IMR-90 (cell line): ENCODE measurements around the gene NFASC. TPM values are rescaled to one million over a fixed set of nuclear protein-coding genes. Genes with fewer than 3 reads are reported as not detected.

Experiments used
- ATAC-seq: fragments of 200-7000 bp; cut with Tn5 transposase; 2 replicates; pipeline ENCODE4 v1.9.1; 2020; ENCODE audit warnings: low read depth, mild to moderate bottlenecking, moderate library complexity
- BruUV-seq: library from RNA; stranded (reverse); fragments of 400-500 nt; replicated peaks from 2 replicates; lab custom pipeline; 2021; lab: Mats Ljungman, UMichigan
- CTCF ChIA-PET: fragments of 300-600 bp; formaldehyde crosslinking; extraction: SDS; loops from one replicate; lab custom pipeline; 2021; ENCODE audit warnings: antibody characterized with exemption; lab: Yijun Ruan, JAX
- POLR2A ChIA-PET: fragments of 300-600 bp; sonication (Branson Sonifier 250); formaldehyde crosslinking; loops from one replicate; lab custom pipeline; 2022; ENCODE audit warnings: antibody characterized with exemption; ENCODE audit not compliant: unreplicated experiment; lab: Charles Lee
- DNase-seq: peaks from one replicate; pipeline ENCODE4 v3.0.0; 2013
- H2AFZ ChIP-seq: replicated peaks from 2 replicates; pipeline ENCODE3; 2013; ENCODE audit warnings: low read length, mild to moderate bottlenecking; ENCODE audit not compliant: poor library complexity
- H2AK5ac ChIP-seq: 2 replicates; pipeline ENCODE4 v1.6.1; 2013; ENCODE audit warnings: low read depth, low read length, inconsistent platforms
- H2AK9ac ChIP-seq: replicated peaks from 2 replicates; pipeline ENCODE3; 2013; ENCODE audit warnings: mild to moderate bottlenecking, low read depth, low read length, moderate library complexity; ENCODE audit not compliant: poor library complexity
- H2BK120ac ChIP-seq: 2 replicates; pipeline ENCODE4 v1.6.1; 2013; ENCODE audit warnings: low read depth, low read length, inconsistent platforms
- H2BK15ac ChIP-seq: 3 replicates; pipeline ENCODE4 v1.6.1; 2013; ENCODE audit warnings: low read depth, low read length, inconsistent platforms
- H2BK20ac ChIP-seq: 2 replicates; pipeline ENCODE4 v1.6.1; 2013; ENCODE audit warnings: low read depth, mild to moderate bottlenecking, inconsistent platforms, low read length, moderate library complexity
- H2BK5ac ChIP-seq: 2 replicates; pipeline ENCODE4 v1.6.1; 2013; ENCODE audit warnings: mild to moderate bottlenecking, low read depth, low read length, inconsistent platforms; ENCODE audit not compliant: poor library complexity, severe bottlenecking
- H3K14ac ChIP-seq: replicated peaks from 2 replicates; pipeline ENCODE4 v1.6.1; 2013; ENCODE audit warnings: low read depth, low read length, inconsistent platforms
- H3K18ac ChIP-seq: 2 replicates; pipeline ENCODE4 v1.6.1; 2013; ENCODE audit warnings: low read depth, low read length, control low read depth
- H3K23ac ChIP-seq: 2 replicates; pipeline ENCODE4 v1.6.1; 2013; ENCODE audit warnings: low read depth, low read length, inconsistent platforms
- H3K27ac ChIP-seq: 2 replicates; pipeline ENCODE4 v1.5.1; 2013; ENCODE audit warnings: mild to moderate bottlenecking, control low read depth, low read length; ENCODE audit not compliant: insufficient read depth
- H3K27me3 ChIP-seq: 2 replicates; pipeline ENCODE4 v1.6.1; 2013; ENCODE audit warnings: low read length; ENCODE audit not compliant: control insufficient read depth, insufficient read depth
- H3K36me3 ChIP-seq: 2 replicates; pipeline ENCODE4 v1.6.1; 2013; ENCODE audit warnings: low read length, mixed read lengths; ENCODE audit not compliant: control insufficient read depth, insufficient read depth
- H3K4ac ChIP-seq: 2 replicates; pipeline ENCODE4 v1.6.1; 2013; ENCODE audit warnings: low read depth, low read length, inconsistent platforms
- H3K4me1 ChIP-seq: 2 replicates; pipeline ENCODE4 v1.6.1; 2013; ENCODE audit warnings: low read length, mixed read lengths; ENCODE audit not compliant: control insufficient read depth, insufficient read depth
- H3K4me2 ChIP-seq: 2 replicates; pipeline ENCODE4 v1.6.1; 2013; ENCODE audit warnings: low read depth, mild to moderate bottlenecking, control low read depth, low read length, moderate library complexity
- H3K4me3 ChIP-seq: 2 replicates; pipeline ENCODE4 v1.5.1; 2013; ENCODE audit warnings: low read depth, mild to moderate bottlenecking, control low read depth, low read length, moderate library complexity; ENCODE audit not compliant: insufficient read depth
- H3K56ac ChIP-seq: 2 replicates; pipeline ENCODE4 v1.6.1; 2013; ENCODE audit warnings: low read length, inconsistent platforms; ENCODE audit not compliant: insufficient read depth; ENCODE audit errors: extremely low read depth
- H3K79me1 ChIP-seq, 2 experiments: 2 replicates each; pipeline ENCODE4 v1.6.1; 2013; ENCODE audit warnings: low read length in 2 of 2, inconsistent platforms in 1 of 2, low read depth in 1 of 2
- H3K9ac ChIP-seq: 2 replicates; pipeline ENCODE4 v1.6.1; 2013; ENCODE audit warnings: low read depth, low read length, control low read depth
- H3K9me1 ChIP-seq: 2 replicates; pipeline ENCODE4 v1.6.1; 2013; ENCODE audit warnings: low read length, inconsistent platforms; ENCODE audit not compliant: insufficient read depth
- H3K9me3 ChIP-seq: 2 replicates; pipeline ENCODE4 v1.6.1; 2013; ENCODE audit warnings: low read length; ENCODE audit not compliant: control insufficient read depth, insufficient read depth
- H4K20me1 ChIP-seq: 2 replicates; pipeline ENCODE4 v1.6.1; 2013; ENCODE audit warnings: low read length, inconsistent platforms; ENCODE audit not compliant: insufficient read depth
- H4K5ac ChIP-seq: 2 replicates; pipeline ENCODE4 v1.6.1; 2013; ENCODE audit warnings: mild to moderate bottlenecking, low read depth, low read length, control low read depth
- H4K8ac ChIP-seq, 2 experiments: 2 replicates each; pipeline ENCODE4 v1.6.1; 2013; ENCODE audit warnings: low read depth in 2 of 2, low read length in 2 of 2, control low read depth in 1 of 2, inconsistent platforms in 1 of 2
- H4K91ac ChIP-seq: 2 replicates; pipeline ENCODE4 v1.6.1; 2013; ENCODE audit warnings: low read depth, low read length, inconsistent platforms; ENCODE audit not compliant: insufficient read depth
- CEBPB ChIP-seq: IDR thresholded peaks from 2 replicates; pipeline ENCODE4 v1.6.1; 2012; ENCODE audit warnings: low read depth, low read length, improper control_type of control experiment
- CHD1 ChIP-seq: IDR thresholded peaks from 2 replicates; pipeline ENCODE4 v1.6.1; 2012; ENCODE audit warnings: low read depth, low read length, improper control_type of control experiment
- FOS ChIP-seq: fragments of 150-350 bp; IDR thresholded peaks from 2 replicates; pipeline ENCODE4 v1.6.1; 2016; ENCODE audit warnings: low read depth, low read length
- MAFK ChIP-seq: IDR thresholded peaks from 2 replicates; pipeline ENCODE4 v1.6.1; 2012; ENCODE audit warnings: low read depth, low read length, improper control_type of control experiment
- MAZ ChIP-seq: IDR thresholded peaks from 2 replicates; pipeline ENCODE4 v1.6.1; 2012; ENCODE audit warnings: low read depth, mild to moderate bottlenecking, low read length, improper control_type of control experiment, moderate library complexity, borderline replicate concordance
- MXI1 ChIP-seq: IDR thresholded peaks from 2 replicates; pipeline ENCODE4 v1.6.1; 2012; ENCODE audit warnings: low read depth, mild to moderate bottlenecking, low read length, moderate library complexity, borderline replicate concordance
- NFE2L2 ChIP-seq: fragments of 150-350 bp; IDR thresholded peaks from 2 replicates; pipeline ENCODE4 v1.6.1; 2016; ENCODE audit warnings: low read depth, mild to moderate bottlenecking, low read length
- RAD21 ChIP-seq: IDR thresholded peaks from 2 replicates; pipeline ENCODE4 v1.6.1; 2012; ENCODE audit warnings: low read length, improper control_type of control experiment
- RCOR1 ChIP-seq: IDR thresholded peaks from 2 replicates; pipeline ENCODE4 v1.6.1; 2012; ENCODE audit warnings: mild to moderate bottlenecking, low read length, improper control_type of control experiment; ENCODE audit not compliant: insufficient replicate concordance
- RFX5 ChIP-seq: IDR thresholded peaks from 2 replicates; pipeline ENCODE4 v1.8.0; 2012; ENCODE audit warnings: low read depth, mild to moderate bottlenecking, low read length, moderate library complexity
- SMC3 ChIP-seq: fragments of 150-350 bp; IDR thresholded peaks from 2 replicates; pipeline ENCODE4 v1.6.1; 2016; ENCODE audit warnings: low read depth, mild to moderate bottlenecking, antibody characterized with exemption, low read length, moderate library complexity
- WGBS, 2 experiments: methylation state at CpG; one replicate each; pipeline versions ENCODE4 v1.1.5 to v1.1.7; 2013; ENCODE audit warnings: missing lambda C conversion rate in 2 of 2; ENCODE audit not compliant: insufficient read length in 1 of 2; ENCODE audit errors: extremely low coverage in 2 of 2; 5-methylcytosine and 5-hydroxymethylcytosine counted together
- dilution Hi-C: fragments of 300-500 bp; cut with HindIII; formaldehyde crosslinking; loops from one replicate; pipeline ENCODE4 v1.14.3; 2018; ENCODE audit warnings: low sequenced_read_pairs; ENCODE audit not compliant: unreplicated experiment
- in situ Hi-C: fragments of 300-500 bp; cut with MboI; formaldehyde crosslinking; loops from 3 replicates; pipeline ENCODE4 v1.14.3; 2019; ENCODE audit warnings: low sequenced_read_pairs, inconsistent platforms, mixed read lengths
- intact Hi-C: fragments of 100-400 bp; cut with micrococcal nuclease; formaldehyde crosslinking; loops from 2 replicates; pipeline ENCODE4 v1.10.0; 2022
- polyA plus RNA-seq, 3 experiments: library from polyadenylated mRNA; depleted of rRNA; stranded (reverse); fragments of >200 nt; gene quantifications; 2 replicates each; pipeline ENCODE4 v1.2.3, GENCODE V29; 2012; ENCODE audit warnings: low replicate concordance in 1 of 3
- total RNA-seq: library from RNA; depleted of rRNA; stranded (reverse); fragments of >200 nt; gene quantifications from 2 replicates; pipeline ENCODE4 v1.2.3, GENCODE V29; 2012
- TF ChIP-seq, protein P1 (sequence below): fragments of 150-350 bp; IDR thresholded peaks from 2 replicates; pipeline ENCODE4 v1.6.1; 2017; ENCODE audit warnings: mild to moderate bottlenecking, antibody characterized with exemption, low read length, low read depth
- TF ChIP-seq, protein P2 (sequence below): fragments of 150-350 bp; IDR thresholded peaks from 2 replicates; pipeline ENCODE4 v1.6.1; 2016; ENCODE audit warnings: low read depth, mild to moderate bottlenecking, low read length, moderate library complexity, borderline replicate concordance
- TF ChIP-seq, protein P3 (sequence below): conservative IDR thresholded peaks from 2 replicates; pipeline ENCODE4 v1.5.1; 2012; ENCODE audit warnings: mild to moderate bottlenecking, low read depth, low read length, improper control_type of control experiment

Gene NFASC
- total and polyA plus RNA-seq, 2 of the 4 experiments (the other 2 are of a cell fraction) = 0.18 to 0.79 TPM

DNA sequence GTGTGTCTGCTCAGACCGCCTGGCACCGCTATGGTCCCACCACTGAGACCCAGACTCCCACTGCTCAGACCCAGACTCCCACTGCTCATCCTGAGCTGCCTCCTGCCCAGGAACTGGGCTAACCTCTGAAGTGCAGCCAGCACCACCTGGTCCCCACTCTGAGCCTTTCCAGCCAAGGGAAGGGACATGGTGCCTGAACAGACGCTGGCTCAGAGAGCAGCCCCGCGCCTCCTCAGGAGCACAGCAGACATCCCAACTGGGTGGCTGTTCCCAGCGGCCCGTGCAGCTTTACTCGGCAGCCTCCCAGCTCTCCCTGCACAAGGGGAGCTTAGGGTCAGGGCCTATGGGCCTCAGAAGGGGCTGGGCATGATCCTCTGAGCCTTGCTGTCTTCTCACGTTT, 144.6 kb downstream of the NFASC start:
- no peaks in the 10 kb centered on the region for H3K9me1 ChIP-seq
- H3K79me1 ChIP-seq = no peaks in the 10 kb centered on the region
- no peak overlapping the region for H3K4me2 ChIP-seq
- no peak overlapping the region for H3K27ac ChIP-seq
- DNase-seq (no peak), ATAC-seq (no peak)
- no peak overlapping the region for H3K4ac ChIP-seq
- no peak overlapping the region for H2AFZ ChIP-seq
- ChIA-PET CTCF (interaction anchor here (0.8 kb wide), 1 partner anchor 47 kb away, joined by 3 read pairs; no protein-coding TSS in a partner anchor), POLR2A (no interaction called here)
- H2AK5ac ChIP-seq = no peak overlapping the region
- H2BK120ac ChIP-seq = no peak overlapping the region
- H3K9ac ChIP-seq = no peak overlapping the region
- H4K8ac ChIP-seq = no peak overlapping the region
- peaks cover 56% of the 10 kb centered on the region for H3K27me3 ChIP-seq
- no peak overlapping the region for H4K5ac ChIP-seq
- dilution Hi-C loops (no loop called here), intact Hi-C loops (no loop called here), in situ Hi-C loops (no loop called here)
- H2BK20ac ChIP-seq = no peak overlapping the region
- no peaks in the 10 kb centered on the region for H3K36me3 ChIP-seq
- H3K56ac ChIP-seq = no peak overlapping the region
- H3K14ac ChIP-seq = no peak overlapping the region
- H2AK9ac ChIP-seq = no peak overlapping the region
- no peak overlapping the region for H3K4me3 ChIP-seq
- no peak overlapping the region for H4K91ac ChIP-seq
- whole genome bisulfite sequencing, 2 experiments = 48% methylated on average over 5 of the region's 9 CpGs; no CpG with 5 or more reads in 1 of the 2 experiments
- BruUV-seq = no TSS peak
- TF ChIP-seq, protein P1, sequence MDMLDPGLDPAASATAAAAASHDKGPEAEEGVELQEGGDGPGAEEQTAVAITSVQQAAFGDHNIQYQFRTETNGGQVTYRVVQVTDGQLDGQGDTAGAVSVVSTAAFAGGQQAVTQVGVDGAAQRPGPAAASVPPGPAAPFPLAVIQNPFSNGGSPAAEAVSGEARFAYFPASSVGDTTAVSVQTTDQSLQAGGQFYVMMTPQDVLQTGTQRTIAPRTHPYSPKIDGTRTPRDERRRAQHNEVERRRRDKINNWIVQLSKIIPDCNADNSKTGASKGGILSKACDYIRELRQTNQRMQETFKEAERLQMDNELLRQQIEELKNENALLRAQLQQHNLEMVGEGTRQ = no peak
- no peak for TF ChIP-seq RAD21
- TF ChIP-seq CEBPB = no peak
- TF ChIP-seq CHD1 = no peak
- TF ChIP-seq NFE2L2 = no peak
- TF ChIP-seq RCOR1 = no peak
- TF ChIP-seq, protein P2, sequence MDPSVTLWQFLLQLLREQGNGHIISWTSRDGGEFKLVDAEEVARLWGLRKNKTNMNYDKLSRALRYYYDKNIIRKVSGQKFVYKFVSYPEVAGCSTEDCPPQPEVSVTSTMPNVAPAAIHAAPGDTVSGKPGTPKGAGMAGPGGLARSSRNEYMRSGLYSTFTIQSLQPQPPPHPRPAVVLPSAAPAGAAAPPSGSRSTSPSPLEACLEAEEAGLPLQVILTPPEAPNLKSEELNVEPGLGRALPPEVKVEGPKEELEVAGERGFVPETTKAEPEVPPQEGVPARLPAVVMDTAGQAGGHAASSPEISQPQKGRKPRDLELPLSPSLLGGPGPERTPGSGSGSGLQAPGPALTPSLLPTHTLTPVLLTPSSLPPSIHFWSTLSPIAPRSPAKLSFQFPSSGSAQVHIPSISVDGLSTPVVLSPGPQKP = no peak
- TF ChIP-seq FOS = no peak
- TF ChIP-seq MXI1 = no peak
- TF ChIP-seq MAZ = no peak
- TF ChIP-seq, protein P3, sequence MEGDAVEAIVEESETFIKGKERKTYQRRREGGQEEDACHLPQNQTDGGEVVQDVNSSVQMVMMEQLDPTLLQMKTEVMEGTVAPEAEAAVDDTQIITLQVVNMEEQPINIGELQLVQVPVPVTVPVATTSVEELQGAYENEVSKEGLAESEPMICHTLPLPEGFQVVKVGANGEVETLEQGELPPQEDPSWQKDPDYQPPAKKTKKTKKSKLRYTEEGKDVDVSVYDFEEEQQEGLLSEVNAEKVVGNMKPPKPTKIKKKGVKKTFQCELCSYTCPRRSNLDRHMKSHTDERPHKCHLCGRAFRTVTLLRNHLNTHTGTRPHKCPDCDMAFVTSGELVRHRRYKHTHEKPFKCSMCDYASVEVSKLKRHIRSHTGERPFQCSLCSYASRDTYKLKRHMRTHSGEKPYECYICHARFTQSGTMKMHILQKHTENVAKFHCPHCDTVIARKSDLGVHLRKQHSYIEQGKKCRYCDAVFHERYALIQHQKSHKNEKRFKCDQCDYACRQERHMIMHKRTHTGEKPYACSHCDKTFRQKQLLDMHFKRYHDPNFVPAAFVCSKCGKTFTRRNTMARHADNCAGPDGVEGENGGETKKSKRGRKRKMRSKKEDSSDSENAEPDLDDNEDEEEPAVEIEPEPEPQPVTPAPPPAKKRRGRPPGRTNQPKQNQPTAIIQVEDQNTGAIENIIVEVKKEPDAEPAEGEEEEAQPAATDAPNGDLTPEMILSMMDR = no peak
- no peak for TF ChIP-seq RFX5
- no peak for TF ChIP-seq MAFK
- no peak for TF ChIP-seq SMC3
- H3K4me1 ChIP-seq = no peaks in the 10 kb centered on the region
- no peaks in the 10 kb centered on the region for H3K9me3 ChIP-seq
- H2BK15ac ChIP-seq = no peak overlapping the region
- no peak overlapping the region for H2BK5ac ChIP-seq
- no peaks in the 10 kb centered on the region for H4K20me1 ChIP-seq
- H3K18ac ChIP-seq = no peak overlapping the region
- no peak overlapping the region for H3K23ac ChIP-seq
